Left renal cortex interstitium (tissue), 4 donors: Measurements from ENCODE around the gene NPTX1. TPM values are rescaled to one million over a fixed set of nuclear protein-coding genes. Genes with fewer than 3 reads are reported as not detected.
"Not testable (repeated sequence)": the region's sequence is repeated elsewhere in the genome, so short reads cannot be mapped to it uniquely, and the experiment has no call there.

Source experiments
- DNase-seq, 4 donors: peaks; one replicate each; pipeline ENCODE4 v3.0.0-alpha.2; 2013; ENCODE audit warnings: low read depth in 4 of 4, low spot score in 2 of 4, missing footprints in 1 of 4
- polyA plus RNA-seq, 4 donors: library from polyadenylated mRNA; unstranded; fragments of 120-200 nt; gene quantifications; one replicate each; pipeline ENCODE4 v1.2.1, GENCODE V29; 2013; ENCODE audit not compliant: insufficient read length in 4 of 4

Gene NPTX1
- 1 to 10 TPM in 3 of 4 donors, under 1 TPM in 1; 0.95 to 1.5 (median 1.1) TPM for polyA plus RNA-seq

GRCh38 chr17:80475910-80476876, at the start of gene NPTX1:
Gene NPTX1, minus strand, starts transcription at chr17:80476607. Its CDS starts 161 bp downstream, at chr17:80476446.
- no peak for DNase-seq

- DNase-seq: no peak
Observed at GRCh38 chr17:80523956-80524712, 47.7 kb upstream of the NPTX1 start.

- DNase-seq: no peak
Observed at GRCh38 chr17:80523054-80523744, 46.8 kb upstream of the NPTX1 start.

GRCh38 chr17:80520810-80521455, 44.5 kb upstream of the NPTX1 start:
- no peak for DNase-seq

- no peak for DNase-seq
Observed at GRCh38 chr17:80519091-80519781, 42.8 kb upstream of the NPTX1 start.

GRCh38 chr17:80518392-80518791, 42.0 kb upstream of the NPTX1 start:
- no peak for DNase-seq

- DNase-seq: no peak
Observed at GRCh38 chr17:80517641-80518040, 41.2 kb upstream of the NPTX1 start.

- DNase-seq: no peak
Observed at GRCh38 chr17:80516171-80516932, 39.9 kb upstream of the NPTX1 start.

- DNase-seq: no peak
Observed at GRCh38 chr17:80513892-80514291, 37.5 kb upstream of the NPTX1 start.

GRCh38 chr17:80513201-80513600, 36.8 kb upstream of the NPTX1 start:
- no peak for DNase-seq

GRCh38 chr17:80512233-80512632, 35.8 kb upstream of the NPTX1 start:
- no peak for DNase-seq

GRCh38 chr17:80511222-80512180, 35.1 kb upstream of the NPTX1 start:
- no peak for DNase-seq

- no peak for DNase-seq
Observed at GRCh38 chr17:80510772-80511171, 34.4 kb upstream of the NPTX1 start.

- no peak for DNase-seq
Observed at GRCh38 chr17:80510132-80510531, 33.7 kb upstream of the NPTX1 start.

- DNase-seq: no peak
Observed at GRCh38 chr17:80509311-80509710, 32.9 kb upstream of the NPTX1 start.

- DNase-seq: no peak
Observed at GRCh38 chr17:80507965-80508364, 31.6 kb upstream of the NPTX1 start.

GRCh38 chr17:80507177-80507576, 30.8 kb upstream of the NPTX1 start:
- DNase-seq: not testable (repeated sequence)
